AG08395 (cell line): ENCODE measurements around the gene PTPN4.
"Not testable (repeated sequence)": the region's sequence is repeated elsewhere in the genome, so short reads cannot be mapped to it uniquely, and the experiment has no call there.

Experiments
- DNase-seq: peaks from one replicate; pipeline ENCODE4 v3.0.0; 2012; ENCODE audit warnings: mixed read lengths, low spot score

PTPN4 gene

GRCh38 chr2:119764832-119765231 lies 5.1 kb downstream of the PTPN4 start:
- DNase-seq, result no peak

- no peak for DNase-seq
Measured at GRCh38 chr2:119765433-119766002, 5.8 kb downstream of the PTPN4 start.

GRCh38 chr2:119766944-119767343 lies 7.2 kb downstream of the PTPN4 start:
- no peak for DNase-seq

DNA sequence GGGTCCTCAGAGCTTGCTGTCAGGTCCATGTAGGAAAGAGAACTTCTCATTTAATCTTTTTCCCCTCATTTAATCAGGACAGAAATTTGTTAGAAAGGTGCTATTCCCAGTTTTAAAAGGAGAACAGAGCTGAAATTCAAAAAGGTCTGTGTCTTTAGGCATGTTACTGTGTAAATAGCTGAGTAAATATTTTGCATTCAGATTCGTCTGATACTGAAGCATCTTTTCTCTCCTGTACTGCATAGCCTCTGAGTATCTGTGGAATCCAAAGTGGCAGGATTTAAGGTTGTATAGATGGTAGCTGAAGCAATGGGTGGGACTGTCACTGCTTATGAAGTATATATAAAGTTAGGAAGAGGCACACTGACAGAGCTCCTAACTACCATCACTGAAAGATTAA lies 9.0 kb downstream of the PTPN4 start:
- no peak for DNase-seq

DNA sequence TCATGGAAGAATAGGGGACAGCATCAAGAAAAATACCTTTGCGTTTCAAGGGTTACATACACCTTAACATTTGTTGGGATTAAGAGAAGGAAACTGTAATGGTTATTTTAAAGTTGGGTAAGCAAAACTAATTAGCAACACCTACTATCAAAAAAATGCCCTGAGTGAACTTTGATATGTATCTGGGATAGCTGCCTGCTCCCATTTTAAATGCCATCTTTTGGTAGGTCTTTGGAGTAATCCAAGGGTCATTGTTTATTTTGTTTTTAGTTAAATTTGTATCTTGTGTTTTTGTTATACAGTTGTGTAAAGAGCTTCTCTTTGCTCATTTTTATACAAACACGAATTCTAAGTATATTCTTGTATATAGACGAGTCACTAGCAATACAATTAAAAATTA lies 9.9 kb downstream of the PTPN4 start:
- DNase-seq, result no peak

- no peak for DNase-seq
Measured at GRCh38 chr2:119771331-119771730, 11.6 kb downstream of the PTPN4 start.

- no peak for DNase-seq
Measured at GRCh38 chr2:119772128-119772527, 12.4 kb downstream of the PTPN4 start.

GRCh38 chr2:119772767-119773166 lies 13.0 kb downstream of the PTPN4 start:
- DNase-seq, result no peak

GRCh38 chr2:119774026-119774425 lies 14.3 kb downstream of the PTPN4 start:
- no peak for DNase-seq

DNA sequence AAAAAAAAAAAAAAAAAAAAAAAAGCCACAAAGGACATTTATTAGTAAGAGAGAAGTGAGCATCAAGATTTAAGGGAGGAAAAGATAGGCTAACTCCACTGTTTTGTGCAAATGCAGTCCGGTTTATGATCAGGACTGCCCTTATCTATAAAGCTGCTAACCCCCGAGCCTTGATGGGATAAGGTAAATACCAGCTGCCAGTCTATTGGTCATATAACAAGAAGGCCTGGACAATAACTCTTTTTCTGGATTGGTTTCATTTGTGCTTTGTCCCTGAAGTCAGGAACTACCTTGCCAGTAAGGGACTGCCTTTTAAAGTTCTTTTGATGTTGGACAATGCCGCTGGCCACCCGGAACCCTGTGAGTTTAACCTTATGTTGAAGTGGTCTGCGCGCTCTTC lies 15.4 kb downstream of the PTPN4 start:
- DNase-seq, result no peak

DNA sequence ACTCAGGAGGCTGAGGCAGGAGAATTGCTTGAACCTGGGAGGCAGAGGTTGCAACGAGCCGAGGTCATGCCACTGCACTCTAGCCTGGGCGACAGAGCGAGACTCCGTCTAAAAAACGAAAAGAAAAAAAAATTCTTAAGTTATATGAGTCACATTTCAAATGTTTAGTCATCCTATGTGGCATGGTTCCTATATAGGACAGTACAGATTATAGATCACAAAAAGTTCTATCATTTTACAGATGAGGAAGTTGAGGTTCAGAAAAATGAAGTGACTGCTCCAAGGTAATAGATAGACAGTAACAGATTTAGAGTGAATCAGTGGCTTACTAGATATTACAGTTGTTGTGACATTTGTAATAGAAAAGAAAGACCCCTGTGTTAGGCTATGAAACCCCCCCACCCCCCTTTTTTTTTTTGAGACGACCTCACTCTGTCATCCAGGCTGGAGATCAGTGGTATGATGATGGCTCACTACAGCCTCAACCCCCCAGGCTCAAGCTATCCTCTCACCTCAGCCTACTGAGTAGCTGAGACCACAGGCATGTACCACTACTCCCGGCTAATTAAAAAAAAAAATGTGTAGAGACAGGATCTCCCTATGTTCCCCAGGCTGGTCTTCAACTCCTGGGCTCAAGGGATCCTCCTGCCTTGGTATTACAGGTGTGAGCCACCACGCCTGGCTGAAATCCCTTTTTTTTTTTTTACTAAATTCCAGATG lies 22.7 kb downstream of the PTPN4 start:
- DNase-seq, result no peak

DNA sequence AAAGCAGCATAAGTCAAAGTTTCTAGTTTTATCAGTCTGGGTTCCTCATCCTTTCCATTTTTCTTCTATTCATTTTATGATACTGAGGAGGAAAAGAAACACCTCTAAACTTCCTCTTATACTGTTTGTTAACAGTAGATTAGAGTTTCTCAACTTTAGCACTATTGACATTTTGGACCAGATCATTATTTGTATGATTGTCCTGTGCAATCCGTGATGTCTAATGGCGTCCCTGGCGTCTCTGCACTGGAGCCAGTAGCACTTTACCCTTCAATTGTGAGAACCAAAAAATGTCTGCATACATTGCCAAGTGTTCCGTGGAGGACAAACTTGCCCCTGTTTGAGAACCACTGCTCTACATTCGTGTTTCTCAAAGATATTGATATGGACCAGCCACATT lies 25.2 kb downstream of the PTPN4 start:
- no peak for DNase-seq

DNA sequence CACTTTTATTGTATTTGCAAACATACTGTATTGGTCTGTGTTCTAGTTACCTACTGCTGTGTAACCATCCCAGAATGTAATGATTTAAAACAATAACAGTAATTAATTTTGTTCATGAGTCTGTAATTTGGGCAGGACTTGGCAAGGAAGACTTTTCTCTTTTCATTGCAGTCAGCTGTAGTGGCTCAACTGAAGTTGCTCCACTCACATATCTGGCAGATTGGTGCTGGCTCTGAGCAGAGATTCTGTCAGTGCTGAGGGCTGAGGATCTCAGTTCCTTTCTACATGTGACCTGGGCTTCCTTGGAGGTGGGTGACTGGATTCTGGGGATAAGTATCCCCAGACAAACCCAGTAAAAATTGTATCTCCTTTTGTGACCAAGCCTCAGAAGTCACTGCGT lies 26.6 kb downstream of the PTPN4 start:
- peak; percentile 4 for DNase-seq

DNA sequence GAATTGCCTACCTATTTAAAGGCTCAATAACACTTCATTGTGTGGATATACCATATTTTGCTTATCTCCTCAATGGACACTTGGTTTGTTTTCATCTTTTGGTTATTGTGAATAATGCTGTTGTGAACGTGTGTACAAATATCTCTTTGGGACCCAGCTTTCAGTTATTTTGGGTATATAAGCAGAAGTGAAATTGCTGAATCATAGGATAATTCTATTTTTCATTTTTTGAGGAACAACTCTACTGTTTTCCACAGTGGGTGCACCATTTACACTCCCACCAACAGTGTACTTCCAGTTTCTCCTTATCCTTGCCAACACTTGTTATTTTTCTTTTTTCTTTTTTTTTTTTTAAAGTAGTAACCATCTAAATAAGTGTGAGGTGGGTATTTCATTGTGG lies 29.0 kb downstream of the PTPN4 start:
- no peak for DNase-seq

DNA sequence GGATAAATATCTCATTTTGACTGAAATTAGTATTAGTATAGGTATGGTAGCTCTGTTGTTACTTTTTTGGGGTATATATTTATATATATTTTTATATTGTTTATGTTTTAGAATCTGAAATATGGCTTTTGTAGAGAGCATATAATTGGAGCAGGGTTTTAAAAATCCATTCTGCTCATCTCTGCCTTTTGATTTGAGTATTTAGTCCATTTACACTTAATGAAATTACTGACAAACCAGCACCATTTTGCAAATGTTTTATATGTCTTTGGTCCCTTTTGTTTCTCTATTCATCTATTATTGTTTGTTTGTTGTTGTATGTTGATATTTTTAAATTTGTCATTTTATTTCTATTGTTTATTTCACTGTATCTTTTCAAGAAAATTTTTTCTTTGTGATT lies 30.7 kb downstream of the PTPN4 start:
- no peak for DNase-seq

- no peak for DNase-seq
Measured at GRCh38 chr2:119792907-119793312, 33.2 kb downstream of the PTPN4 start.

DNA sequence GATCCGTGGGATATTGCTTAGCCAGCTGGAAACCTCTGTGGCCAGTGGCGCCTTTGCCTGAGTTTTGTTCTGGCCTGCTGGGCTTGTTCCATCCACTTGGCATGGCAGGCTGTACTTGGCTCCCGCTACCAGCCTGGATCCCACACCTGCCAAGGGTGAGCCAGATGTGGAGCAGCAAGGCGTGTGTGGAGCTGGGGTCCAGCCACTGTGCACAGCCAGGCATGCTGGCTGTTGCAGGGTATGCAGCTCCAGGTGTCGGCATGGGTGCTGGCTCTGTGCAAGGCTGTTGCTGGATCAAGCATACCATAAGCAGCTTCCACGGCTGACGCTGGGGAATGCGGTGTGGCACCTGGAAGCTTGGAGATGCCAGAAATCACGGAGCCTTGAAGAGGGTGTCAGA lies 34.5 kb downstream of the PTPN4 start:
- DNase-seq, result no peak

DNA sequence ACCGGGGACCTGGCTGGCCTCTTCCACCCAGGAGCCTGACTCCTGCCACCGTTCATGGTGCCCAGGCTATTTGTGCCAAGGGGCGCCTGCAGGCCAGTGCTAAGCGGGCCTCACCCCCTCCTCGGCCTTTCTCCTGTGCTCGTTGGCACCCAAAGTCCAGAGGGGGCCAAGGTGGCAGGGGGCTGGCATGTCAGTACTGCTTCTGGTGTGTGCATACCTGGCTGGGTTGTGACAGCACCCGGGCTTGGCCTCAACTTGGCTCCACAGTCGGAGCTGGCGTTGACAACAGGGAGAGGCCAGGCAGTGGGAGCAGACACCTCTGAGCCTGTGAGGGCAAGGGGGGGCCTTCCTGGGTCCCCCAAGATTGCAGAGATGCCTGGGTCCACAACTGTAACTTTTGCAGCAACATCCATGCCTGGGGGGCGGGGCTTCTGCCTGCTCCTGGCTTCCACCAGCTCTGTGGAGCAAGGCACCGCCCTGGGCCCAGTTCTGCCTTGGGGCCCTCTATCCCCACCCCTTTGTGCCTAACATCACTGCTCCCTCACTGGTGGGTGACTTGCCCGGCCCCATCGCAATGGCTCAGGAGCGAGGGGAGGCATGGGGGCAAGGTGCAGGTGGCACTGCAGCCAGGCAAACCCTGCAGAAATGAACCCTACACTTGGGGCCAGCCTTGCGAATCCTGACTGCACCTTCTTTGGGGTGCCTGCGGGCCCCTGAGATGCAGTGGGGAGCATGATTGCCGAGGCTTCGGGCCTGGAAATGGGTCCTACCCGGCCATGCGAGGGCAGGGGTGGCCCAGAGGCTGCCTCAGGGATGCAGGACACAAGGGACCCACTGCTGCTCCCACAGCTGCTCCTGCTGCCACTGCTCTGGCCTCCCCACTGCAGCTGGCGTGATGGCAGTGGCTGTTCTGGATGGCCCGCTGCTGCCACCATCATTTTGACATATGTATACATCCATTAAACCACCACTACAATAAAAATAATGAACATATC lies 35.9 kb downstream of the PTPN4 start:
- DNase-seq, result no peak

DNA sequence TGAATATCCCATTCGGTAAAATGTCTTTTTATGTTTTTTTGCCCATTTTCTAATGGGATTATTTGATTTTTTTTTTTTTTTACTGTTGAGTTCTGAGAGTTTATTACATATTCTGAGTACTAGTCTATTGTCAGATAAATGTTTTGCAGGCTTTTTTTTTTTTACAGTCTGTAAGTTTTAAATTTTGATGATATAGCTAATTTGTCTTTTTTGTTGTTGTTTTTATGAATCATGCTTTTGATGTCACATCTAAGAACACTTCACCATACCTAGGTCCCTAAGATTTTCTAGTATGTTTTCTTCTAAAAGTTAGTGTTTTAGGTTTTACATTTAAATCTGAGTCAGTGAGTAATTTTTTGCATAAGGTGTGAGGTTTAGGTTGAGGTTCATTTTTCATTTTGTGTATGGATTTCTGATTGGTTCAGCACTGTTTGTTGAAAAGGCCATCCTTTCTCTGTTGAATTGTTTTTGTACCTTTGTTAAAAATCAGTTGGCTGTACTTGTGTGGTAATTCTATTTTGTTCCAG lies 40.7 kb downstream of the PTPN4 start:
- DNase-seq, result no peak

- no peak for DNase-seq
Measured at GRCh38 chr2:119801040-119801439, 41.3 kb downstream of the PTPN4 start.

- not testable (repeated sequence) for DNase-seq
Measured at GRCh38 chr2:119801989-119802388, 42.3 kb downstream of the PTPN4 start.

GRCh38 chr2:119803101-119803500 lies 43.4 kb downstream of the PTPN4 start:
- DNase-seq, result no peak

DNA sequence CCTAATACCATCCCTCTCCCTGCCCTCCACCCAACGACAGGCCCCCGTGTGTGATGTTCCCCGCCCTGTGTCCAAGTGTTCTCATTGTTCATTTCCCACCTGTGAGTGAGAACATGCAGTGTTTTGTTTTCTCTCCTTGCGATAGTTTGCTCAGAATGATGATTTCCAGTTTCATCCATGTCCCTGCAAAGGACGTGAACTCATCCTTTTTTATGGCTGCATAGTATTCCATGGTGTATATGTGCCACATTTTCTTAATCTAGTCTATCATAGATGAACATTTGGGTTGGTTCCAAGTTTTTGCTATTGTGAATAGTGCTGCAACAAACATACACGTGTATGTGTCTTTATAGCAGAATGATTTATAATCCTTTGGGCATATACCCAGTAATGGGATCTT lies 44.7 kb downstream of the PTPN4 start:
- DNase-seq, result not testable (repeated sequence)
